HG03439 (cell line): Measurements from ENCODE around the gene TMED4.

Source experiments
- ATAC-seq: cut with Tn5 transposase; IDR thresholded peaks from one replicate; pipeline ENCODE4 v1.9.1; 2021; ENCODE audit warnings: mild to moderate bottlenecking, moderate library complexity; ENCODE audit not compliant: unreplicated experiment

Gene TMED4

DNA sequence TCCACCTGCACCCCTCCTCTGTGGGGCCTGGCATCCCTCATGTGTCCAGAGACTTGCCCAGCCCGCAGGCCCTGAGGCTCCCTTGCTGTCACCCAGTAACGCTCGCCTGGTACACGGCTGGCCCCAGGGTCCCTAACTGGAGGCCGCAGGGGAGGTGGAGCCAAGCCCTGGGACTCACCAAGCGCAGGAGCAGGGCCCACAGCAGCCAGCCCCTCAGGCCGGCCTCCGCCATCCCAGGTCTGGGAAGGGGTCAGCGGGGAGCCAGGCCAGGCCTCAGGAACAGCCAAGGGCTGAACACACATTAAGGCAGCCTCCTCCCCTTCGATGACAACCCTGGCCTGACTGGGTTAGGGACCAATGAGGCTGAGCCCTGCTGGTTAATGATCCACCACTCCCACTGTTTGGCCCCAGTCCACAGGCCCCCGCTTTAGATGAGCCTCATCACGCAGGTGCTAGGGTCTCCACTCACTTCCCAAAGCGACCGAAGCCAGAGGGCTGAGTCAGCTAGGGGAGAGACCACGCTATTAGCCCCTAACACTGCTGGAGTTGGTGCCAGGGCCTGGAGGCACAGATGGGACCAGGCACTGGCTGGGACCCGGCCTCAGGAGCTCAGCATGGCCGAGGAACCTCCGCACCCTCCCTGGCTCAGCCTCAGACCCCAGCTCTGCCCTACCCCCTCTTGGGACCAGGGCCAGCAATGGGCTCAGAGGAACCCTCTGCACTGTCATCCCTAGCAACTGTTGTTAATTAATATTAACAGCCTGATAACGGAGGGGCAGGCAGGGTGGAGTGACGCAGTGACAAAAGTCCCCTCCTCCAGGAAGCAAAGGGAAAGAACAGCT lies 40.8 kb downstream of the TMED4 start, which contains the start of gene NPC1L1:
TSS of gene NPC1L1 (minus strand) at position 303 of the 842 bp plus-strand sequence. CDS start at position 232, 71 bp downstream.
- no peak for ATAC-seq

DNA sequence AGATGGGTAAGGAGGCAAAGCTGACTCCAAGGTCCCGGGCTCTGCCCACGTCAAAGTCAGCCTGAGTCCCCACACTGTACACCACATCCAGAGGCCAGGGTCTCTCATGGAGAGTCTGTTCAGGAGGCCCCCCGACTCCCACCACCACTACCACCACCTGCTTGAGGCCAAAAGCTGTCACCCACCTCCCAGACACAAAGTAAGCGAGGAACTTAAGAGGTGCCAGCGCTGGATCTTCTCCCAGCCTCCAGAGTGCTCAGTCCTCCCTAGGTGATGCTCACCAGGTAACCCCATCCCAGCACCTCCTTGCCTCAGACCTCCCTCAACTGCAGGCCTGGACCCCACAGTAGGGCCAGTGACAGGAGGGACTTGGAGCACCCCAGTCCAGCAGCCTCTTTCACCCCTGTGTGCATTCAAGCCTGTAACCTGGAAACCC lies 41.4 kb downstream of the TMED4 start:
- no peak for ATAC-seq

DNA sequence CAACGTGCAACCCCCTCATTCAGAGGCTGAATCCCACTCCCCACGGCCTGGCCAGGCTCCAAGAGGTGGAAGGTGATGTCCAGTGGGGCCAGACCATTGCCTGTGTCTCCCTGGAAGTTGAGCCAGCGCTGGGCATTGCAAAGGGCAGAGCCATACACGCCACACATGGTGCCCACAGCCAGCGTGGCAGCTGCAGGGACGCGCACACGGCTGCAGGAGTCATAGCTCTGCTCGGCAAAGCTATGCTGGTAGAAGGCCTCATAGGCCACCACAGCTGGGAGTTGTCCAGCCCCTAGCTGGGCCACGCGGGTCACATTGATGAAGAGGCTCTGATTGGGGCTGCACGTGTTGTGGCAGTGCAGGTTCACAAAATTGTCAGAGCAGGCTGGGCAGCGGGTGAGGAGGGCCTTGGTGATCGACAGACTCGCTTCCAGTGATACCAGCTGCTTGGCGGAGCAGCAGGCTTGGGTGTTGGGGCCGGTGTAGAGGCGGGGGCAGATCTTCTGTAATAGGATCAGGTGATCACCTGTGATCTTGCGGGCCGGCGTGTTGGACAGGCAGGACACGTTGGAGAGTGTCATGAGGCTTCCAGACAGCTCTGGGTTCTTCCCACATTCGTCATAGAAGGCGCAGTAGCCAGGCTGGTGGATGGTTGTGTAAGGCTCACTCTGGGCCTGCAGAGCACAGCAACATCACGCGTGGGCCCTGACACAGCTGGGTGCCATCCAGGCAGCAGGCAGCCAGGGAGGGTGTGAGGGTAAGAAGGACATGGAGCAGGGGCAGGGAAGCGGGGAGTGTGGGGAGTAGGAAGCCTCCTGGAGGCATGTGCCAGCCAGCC lies 42.1 kb downstream of the TMED4 start:
- ATAC-seq: no peak

- ATAC-seq: no peak
Observed at GRCh38 chr7:44538798-44539668, 43.0 kb downstream of the TMED4 start.

DNA sequence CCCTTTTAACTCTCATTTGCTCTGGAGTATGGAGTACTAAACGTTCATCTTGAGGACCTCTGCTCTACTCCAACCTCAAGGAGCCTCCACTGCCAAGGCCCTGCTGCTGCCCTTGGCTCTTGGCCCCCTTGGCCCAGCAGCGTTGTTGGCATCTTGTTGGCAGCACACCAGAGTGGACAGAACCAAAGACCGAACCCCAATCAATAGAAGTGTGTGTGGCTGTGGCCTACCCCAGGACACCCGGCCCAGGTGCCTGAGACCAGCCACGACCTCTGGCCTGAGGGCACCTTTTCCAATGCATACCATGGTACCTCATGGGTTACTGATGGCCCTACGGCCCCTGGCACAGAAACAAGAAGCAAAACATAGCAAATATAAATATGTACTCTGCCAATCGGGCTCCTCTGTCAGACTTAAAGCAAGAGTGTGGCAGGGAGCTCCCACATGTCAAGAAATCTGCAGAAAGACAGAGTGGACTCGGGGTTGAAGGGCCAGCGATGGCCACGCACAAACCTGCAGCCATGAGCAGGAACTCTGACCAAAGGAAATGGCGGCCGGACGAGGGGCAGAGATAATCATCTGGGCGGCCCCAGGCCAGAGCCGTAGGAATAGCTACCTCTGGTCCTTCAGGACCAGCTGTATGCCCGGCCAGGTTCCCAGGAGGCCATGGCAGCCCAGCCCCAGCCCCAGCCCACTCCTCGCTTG lies 43.8 kb downstream of the TMED4 start:
- no peak for ATAC-seq

GRCh38 chr7:44537442-44537841 lies 44.6 kb downstream of the TMED4 start:
- no peak for ATAC-seq

GRCh38 chr7:44536090-44536489 lies 45.9 kb downstream of the TMED4 start:
- ATAC-seq: no peak

GRCh38 chr7:44535348-44536064 lies 46.5 kb downstream of the TMED4 start:
- no peak for ATAC-seq

- ATAC-seq: no peak
Observed at GRCh38 chr7:44534501-44534900, 47.5 kb downstream of the TMED4 start.

DNA sequence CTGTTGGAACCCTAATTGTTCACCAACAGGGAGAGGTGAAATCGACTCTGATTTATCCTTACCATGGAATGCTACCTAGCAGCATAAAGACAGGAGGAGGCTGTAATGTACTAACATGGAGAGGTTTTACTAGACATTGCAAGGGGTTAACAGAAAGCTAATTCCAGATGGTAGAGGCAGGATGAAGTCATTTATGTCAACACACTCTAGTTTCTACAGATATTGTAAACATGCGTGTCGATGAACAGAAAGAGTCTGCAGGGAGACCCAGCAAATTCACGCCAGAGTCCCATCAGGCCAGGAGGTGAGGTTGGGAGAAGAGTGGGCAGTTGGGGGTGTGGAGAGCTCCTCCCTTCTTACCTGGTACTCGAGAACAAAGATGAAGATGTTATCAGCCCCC lies 47.9 kb downstream of the TMED4 start:
- ATAC-seq: no peak

DNA sequence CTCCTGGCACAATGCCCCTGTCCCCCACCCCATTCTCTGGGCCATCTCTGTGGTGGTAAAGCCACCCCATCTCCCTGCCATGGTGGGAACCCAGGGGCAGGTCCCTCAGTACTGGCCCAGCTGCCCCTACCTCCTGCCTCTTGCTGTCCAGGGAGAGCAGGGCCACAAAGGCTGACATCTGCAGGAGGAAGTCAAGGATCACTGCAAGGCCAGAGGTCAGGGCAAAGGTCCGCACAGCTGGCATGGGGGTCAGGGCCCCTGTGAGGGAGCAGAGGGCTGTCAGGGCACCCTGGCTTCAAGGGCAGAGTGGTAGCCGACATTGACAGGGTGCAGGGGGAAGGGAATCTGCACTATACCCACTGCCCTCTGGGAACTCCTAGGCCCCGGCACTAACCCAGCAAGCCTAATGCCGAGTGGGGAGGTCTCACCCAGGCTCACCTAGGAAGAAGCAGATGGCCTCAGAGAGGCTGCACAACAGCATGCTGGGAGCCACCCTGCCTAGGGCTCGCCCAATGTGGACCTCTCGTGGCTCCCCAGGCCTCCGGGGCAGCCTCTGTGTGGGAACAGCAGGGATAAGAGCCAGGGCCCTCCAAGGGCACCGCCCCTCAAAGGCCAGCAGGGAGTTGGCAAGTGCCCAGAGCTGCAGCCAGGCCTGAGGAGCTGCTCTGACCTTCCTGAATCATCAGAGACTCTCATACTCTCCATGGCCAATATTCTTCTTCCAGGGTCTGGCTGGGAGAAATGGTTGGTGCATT lies 48.6 kb downstream of the TMED4 start:
- no peak for ATAC-seq

DNA sequence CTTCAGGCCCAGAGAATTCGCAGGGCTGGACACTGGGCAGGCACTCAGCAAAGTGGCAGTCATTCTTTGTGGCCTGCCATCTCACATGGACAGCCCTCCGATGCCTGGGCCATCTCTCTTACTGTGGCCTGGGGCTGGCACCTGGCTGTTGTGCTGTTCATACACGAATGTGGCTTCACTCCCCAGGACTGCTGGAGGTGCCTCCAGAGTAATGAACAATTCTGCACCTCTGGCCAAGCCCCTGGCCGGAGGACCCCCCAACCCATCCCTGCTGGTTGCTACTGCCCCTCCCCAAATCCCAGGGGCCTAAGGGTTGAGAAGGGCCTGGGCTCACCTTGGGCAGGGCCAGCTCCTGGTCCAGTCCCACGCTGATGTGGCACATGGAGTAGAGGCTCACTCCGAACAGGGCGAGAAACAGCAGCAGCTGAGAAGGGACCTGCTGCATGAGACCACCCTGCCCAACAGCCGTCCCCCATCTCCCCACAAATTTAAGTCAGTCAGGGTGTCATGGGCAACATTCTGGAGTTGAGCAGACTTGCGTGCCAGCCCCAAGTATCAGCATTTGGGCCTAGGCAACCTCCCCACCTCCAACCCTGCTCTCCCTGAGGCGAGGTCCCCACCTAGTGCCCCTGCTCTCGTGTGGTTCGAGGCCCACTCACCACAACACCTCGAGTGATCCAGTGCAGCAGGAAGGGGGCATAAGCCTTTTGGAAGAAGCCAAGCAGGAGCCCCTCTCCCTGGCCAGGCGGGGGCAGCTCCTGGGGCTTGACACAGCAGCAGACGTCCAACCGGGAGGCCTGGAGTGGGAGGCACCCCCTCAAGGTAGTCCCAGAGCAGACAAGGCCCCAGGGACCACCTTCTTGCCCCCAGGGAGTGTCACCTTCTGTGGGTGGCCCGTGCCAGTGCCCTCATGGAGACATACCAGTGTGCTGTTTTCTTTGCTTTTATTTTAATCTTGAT lies 50.3 kb downstream of the TMED4 start:
- ATAC-seq: no peak

- no peak for ATAC-seq
Observed at GRCh38 chr7:44530990-44531389, 51.0 kb downstream of the TMED4 start.
